ENCODE data around the gene CUX1.

Gene CUX1

GRCh38 chr7:102184303-102184702 lies 366.9 kb downstream of the CUX1 start:
- DNase-seq (ENCODE audit: low read depth in 3 of 3) = no peak

GRCh38 chr7:102185796-102186195 lies 368.4 kb downstream of the CUX1 start:
- DNase-seq (ENCODE audit: low read depth in 3 of 3) = no peak

- DNase-seq (ENCODE audit: low read depth in 3 of 3) = no peak
Observed at GRCh38 chr7:102186306-102186705, 368.9 kb downstream of the CUX1 start.

- no peak for DNase-seq (ENCODE audit: low read depth in 3 of 3)
Observed at GRCh38 chr7:102188746-102189145, 371.3 kb downstream of the CUX1 start.

GRCh38 chr7:102189756-102190155 lies 372.3 kb downstream of the CUX1 start:
- no peak for DNase-seq (ENCODE audit: low read depth in 3 of 3)

- no peak for DNase-seq (ENCODE audit: low read depth in 3 of 3)
Observed at GRCh38 chr7:102190776-102191350, 373.4 kb downstream of the CUX1 start.

- DNase-seq (ENCODE audit: low read depth in 3 of 3) = no peak
Observed at GRCh38 chr7:102191556-102192379, 374.3 kb downstream of the CUX1 start.

GRCh38 chr7:102192790-102193189 lies 375.4 kb downstream of the CUX1 start:
- no peak for DNase-seq (ENCODE audit: low read depth in 3 of 3)

- DNase-seq (ENCODE audit: low read depth in 3 of 3) = no peak
Observed at GRCh38 chr7:102193806-102194205, 376.4 kb downstream of the CUX1 start.

- no peak for DNase-seq (ENCODE audit: low read depth in 3 of 3)
Observed at GRCh38 chr7:102195361-102195760, 377.9 kb downstream of the CUX1 start.

- DNase-seq (ENCODE audit: low read depth in 3 of 3) = no peak
Observed at GRCh38 chr7:102196028-102196427, 378.6 kb downstream of the CUX1 start.

GRCh38 chr7:102197161-102197560 lies 379.7 kb downstream of the CUX1 start:
- DNase-seq (ENCODE audit: low read depth in 3 of 3) = no peak

GRCh38 chr7:102197599-102197998 lies 380.2 kb downstream of the CUX1 start:
- no peak for DNase-seq (ENCODE audit: low read depth in 3 of 3)

- DNase-seq (ENCODE audit: low read depth in 3 of 3) = no peak
Observed at GRCh38 chr7:102198417-102198956, 381.1 kb downstream of the CUX1 start.

GRCh38 chr7:102201576-102201975 lies 384.1 kb downstream of the CUX1 start:
- no peak for DNase-seq (ENCODE audit: low read depth in 3 of 3)

- DNase-seq (ENCODE audit: low read depth in 3 of 3) = no peak
Observed at GRCh38 chr7:102202556-102202955, 385.1 kb downstream of the CUX1 start.

- no peak for DNase-seq (ENCODE audit: low read depth in 3 of 3)
Observed at GRCh38 chr7:102203218-102203617, 385.8 kb downstream of the CUX1 start.

GRCh38 chr7:102204212-102204611 lies 386.8 kb downstream of the CUX1 start:
- no peak for DNase-seq (ENCODE audit: low read depth in 3 of 3)

- no peak for DNase-seq (ENCODE audit: low read depth in 3 of 3)
Observed at GRCh38 chr7:102205915-102206314, 388.5 kb downstream of the CUX1 start.

GRCh38 chr7:102208826-102209225 lies 391.4 kb downstream of the CUX1 start:
- DNase-seq (ENCODE audit: low read depth in 3 of 3) = no peak

- no peak for DNase-seq (ENCODE audit: low read depth in 3 of 3)
Observed at GRCh38 chr7:102210787-102211186, 393.4 kb downstream of the CUX1 start.

- DNase-seq (ENCODE audit: low read depth in 3 of 3) = no peak
Observed at GRCh38 chr7:102211590-102212550, 394.4 kb downstream of the CUX1 start.
